Calu3 (cell line): Measurements from ENCODE around the gene OPN4. TPM values are rescaled to one million over a fixed set of nuclear protein-coding genes. Genes with fewer than 3 reads are reported as not detected.

Source experiments
- BruUV-seq: library from RNA; stranded (reverse); fragments of 400-500 nt; replicated peaks from 2 replicates; lab custom pipeline; 2021; lab: Mats Ljungman, UMichigan
- CTCF ChIA-PET: fragments of 300-600 bp; sonication (Branson Sonifier 250); formaldehyde crosslinking; loops from one replicate; lab custom pipeline; 2022; ENCODE audit warnings: antibody characterized with exemption; lab: Charles Lee
- DNase-seq: peaks from one replicate; pipeline ENCODE4 v3.0.0; 2022
- H3K27ac Mint-ChIP-seq: one replicate; pipeline ENCODE4 v1.8.0; 2022; ENCODE audit warnings: mixed read lengths; ENCODE audit not compliant: unreplicated experiment
- H3K27me3 Mint-ChIP-seq: one replicate; pipeline ENCODE4 v1.8.0; 2022; ENCODE audit warnings: mixed read lengths; ENCODE audit not compliant: unreplicated experiment
- H3K36me3 Mint-ChIP-seq: one replicate; pipeline ENCODE4 v1.8.0; 2022; ENCODE audit warnings: mild to moderate bottlenecking, moderate library complexity, mixed read lengths; ENCODE audit not compliant: insufficient read depth, unreplicated experiment
- H3K4me1 Mint-ChIP-seq: one replicate; pipeline ENCODE4 v1.8.0; 2022; ENCODE audit warnings: mild to moderate bottlenecking, low read depth, mixed read lengths; ENCODE audit not compliant: unreplicated experiment
- H3K4me3 Mint-ChIP-seq: one replicate; pipeline ENCODE4 v1.8.0; 2022; ENCODE audit warnings: mild to moderate bottlenecking, low read depth, moderate library complexity, mixed read lengths; ENCODE audit not compliant: unreplicated experiment
- H3K9me3 Mint-ChIP-seq: one replicate; pipeline ENCODE4 v1.8.0; 2022; ENCODE audit warnings: low read depth, mixed read lengths; ENCODE audit not compliant: unreplicated experiment
- intact Hi-C: fragments of 100-400 bp; cut with micrococcal nuclease; formaldehyde crosslinking; loops from one replicate; pipeline ENCODE4 v1.10.0; 2022; ENCODE audit not compliant: unreplicated experiment
- total RNA-seq: library from RNA; stranded (reverse); gene quantifications from 2 replicates; pipeline ENCODE4 v1.2.3, GENCODE V29; 2022
- TF ChIP-seq, protein P1 (sequence below): fragments of 200-600 bp; IDR thresholded peaks from one replicate; pipeline ENCODE4 v1.8.0; 2022; ENCODE audit warnings: antibody characterized with exemption; ENCODE audit not compliant: unreplicated experiment

OPN4 gene
- total RNA-seq, 1 experiment from 2014 or later = not detected

DNA sequence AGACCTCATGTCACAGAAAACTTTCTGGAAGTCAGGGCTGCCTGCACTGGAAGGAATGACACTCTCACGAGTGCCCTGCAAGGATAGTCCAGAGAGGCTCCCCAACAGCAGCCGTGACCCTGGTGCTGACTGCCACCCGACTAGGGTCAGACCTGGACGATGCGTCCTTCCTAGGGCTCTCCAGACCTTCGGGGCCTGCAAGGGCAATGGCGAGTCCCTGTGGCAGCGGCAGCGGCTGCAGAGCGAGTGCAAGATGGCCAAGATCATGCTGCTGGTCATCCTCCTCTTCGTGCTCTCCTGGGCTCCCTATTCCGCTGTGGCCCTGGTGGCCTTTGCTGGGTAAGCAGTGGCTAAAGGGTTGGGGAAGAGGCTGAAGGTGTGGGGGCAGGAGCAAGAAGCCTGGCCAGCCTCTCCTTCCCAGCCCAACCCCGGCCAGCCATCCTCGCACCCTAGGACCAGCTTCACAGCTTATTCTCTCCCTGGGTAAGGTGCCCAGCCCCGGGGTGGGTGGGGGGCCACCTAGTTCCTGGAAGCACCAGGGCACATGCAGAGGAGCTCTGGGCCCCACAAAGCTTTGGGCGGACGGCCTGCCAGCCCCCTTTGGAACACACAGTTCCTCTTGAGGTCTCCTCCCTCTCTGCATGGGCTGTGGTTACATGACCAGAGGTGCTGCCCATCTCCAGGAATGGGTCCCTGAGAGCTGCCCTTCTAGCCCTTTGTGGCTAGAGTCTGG, 5.5 kb downstream of the OPN4 start:
- intact Hi-C loops = no loop called here
- BruUV-seq = no TSS peak
- CTCF ChIA-PET = no interaction called here

DNA sequence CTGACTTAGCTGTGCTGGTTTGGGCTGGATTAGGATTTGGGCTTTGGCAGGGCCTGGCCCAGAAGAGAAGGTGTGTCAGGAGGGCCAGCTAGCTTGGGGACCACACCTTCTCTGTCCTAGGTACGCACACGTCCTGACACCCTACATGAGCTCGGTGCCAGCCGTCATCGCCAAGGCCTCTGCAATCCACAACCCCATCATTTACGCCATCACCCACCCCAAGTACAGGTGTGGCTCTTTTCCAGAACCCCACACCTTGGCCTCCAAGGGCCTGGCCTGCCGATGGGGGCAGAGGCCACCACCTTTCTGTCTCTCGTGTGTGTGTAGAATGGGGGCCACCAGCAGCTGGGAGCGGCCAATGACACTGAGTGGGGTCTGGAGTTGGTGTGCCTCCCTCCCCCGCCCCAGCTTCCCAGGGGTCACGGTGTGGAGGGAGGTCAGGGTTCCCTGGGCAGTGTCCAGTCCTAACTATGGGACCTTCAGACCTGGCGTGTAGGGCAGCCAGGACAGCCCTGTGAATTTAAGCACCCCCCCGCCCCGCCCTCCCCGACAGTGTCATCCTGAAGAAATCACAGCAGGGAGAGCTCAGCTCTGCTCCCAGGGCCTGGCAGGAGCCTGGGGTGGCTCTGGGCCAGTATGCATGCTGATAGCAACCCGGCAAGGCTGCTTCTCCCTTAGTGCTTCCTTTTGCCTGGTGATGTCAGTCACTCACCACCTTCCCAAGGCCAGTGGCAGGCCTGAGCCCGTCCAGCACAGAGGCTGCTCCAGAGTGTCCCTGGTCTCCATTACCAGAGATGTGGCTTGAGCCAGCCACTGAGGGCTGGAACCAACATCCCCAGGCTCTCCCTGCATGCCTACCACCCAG, 7.0 kb downstream of the OPN4 start:
- Mint-ChIP-seq H3K9me3 (no peaks in the 10 kb centered on the region), H3K27ac (no peak overlapping the region), H3K36me3 (no peaks in the 10 kb centered on the region), H3K27me3 (peaks cover 54% of the 10 kb centered on the region), H3K4me3 (no peak overlapping the region), H3K4me1 (no peaks in the 10 kb centered on the region)
- DNase-seq = no peak
- intact Hi-C loops = no loop called here
- no TSS peak for BruUV-seq
- TF ChIP-seq, protein P1, sequence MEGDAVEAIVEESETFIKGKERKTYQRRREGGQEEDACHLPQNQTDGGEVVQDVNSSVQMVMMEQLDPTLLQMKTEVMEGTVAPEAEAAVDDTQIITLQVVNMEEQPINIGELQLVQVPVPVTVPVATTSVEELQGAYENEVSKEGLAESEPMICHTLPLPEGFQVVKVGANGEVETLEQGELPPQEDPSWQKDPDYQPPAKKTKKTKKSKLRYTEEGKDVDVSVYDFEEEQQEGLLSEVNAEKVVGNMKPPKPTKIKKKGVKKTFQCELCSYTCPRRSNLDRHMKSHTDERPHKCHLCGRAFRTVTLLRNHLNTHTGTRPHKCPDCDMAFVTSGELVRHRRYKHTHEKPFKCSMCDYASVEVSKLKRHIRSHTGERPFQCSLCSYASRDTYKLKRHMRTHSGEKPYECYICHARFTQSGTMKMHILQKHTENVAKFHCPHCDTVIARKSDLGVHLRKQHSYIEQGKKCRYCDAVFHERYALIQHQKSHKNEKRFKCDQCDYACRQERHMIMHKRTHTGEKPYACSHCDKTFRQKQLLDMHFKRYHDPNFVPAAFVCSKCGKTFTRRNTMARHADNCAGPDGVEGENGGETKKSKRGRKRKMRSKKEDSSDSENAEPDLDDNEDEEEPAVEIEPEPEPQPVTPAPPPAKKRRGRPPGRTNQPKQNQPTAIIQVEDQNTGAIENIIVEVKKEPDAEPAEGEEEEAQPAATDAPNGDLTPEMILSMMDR = no peak
- CTCF ChIA-PET = no interaction called here

More for the DNA sequence above, 5.5 kb downstream of the OPN4 start:
- H3K36me3 Mint-ChIP-seq = no peaks in the 10 kb centered on the region
- H3K4me3 Mint-ChIP-seq = no peak overlapping the region
- H3K4me1 Mint-ChIP-seq = no peaks in the 10 kb centered on the region
- H3K27me3 Mint-ChIP-seq = peaks cover 54% of the 10 kb centered on the region
- TF ChIP-seq, protein P1 = no peak
- no peak for DNase-seq
- H3K27ac Mint-ChIP-seq = no peak overlapping the region
- no peaks in the 10 kb centered on the region for H3K9me3 Mint-ChIP-seq

DNA sequence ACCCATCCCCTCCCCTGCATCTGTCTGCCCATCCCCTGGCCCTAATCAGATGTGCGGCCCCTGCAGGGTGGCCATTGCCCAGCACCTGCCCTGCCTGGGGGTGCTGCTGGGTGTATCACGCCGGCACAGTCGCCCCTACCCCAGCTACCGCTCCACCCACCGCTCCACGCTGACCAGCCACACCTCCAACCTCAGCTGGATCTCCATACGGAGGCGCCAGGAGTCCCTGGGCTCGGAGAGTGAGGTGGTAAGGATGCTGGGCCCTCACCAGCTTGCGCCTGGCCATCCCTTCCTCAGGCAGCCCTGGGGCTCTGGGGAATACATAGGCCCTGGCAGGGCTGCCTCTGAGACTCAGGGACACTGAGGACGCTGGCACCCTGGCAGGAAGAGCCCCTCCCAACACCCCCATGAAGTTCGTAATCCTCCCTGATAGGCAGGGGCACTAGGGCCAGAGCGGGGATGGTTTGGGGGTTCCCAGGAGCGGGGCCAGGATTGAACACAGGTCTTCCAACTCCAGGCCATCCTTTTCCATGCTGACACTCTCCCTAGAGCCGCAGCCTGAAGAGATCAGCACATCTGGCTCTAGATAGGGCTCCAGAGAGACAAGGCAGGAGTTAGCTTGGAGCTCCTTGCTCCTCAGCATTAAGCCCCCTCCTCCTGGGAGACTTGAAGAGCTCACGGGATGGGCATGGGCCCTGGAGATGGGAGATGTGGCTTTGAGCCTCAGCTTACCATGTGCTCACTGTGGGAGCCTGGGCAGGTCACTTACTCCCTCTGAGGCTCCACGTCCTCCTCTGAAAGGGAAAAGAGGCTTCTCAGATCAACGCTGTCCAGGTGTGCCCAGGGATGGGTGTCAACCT, 8.1 kb downstream of the OPN4 start:
- H3K27ac Mint-ChIP-seq = no peak overlapping the region
- TF ChIP-seq, protein P1 = no peak
- H3K4me1 Mint-ChIP-seq = no peaks in the 10 kb centered on the region
- no peaks in the 10 kb centered on the region for H3K36me3 Mint-ChIP-seq
- no TSS peak for BruUV-seq
- DNase-seq = no peak
- peaks cover 44% of the 10 kb centered on the region for H3K27me3 Mint-ChIP-seq
- intact Hi-C loops = no loop called here
- CTCF ChIA-PET = no interaction called here
- H3K4me3 Mint-ChIP-seq = no peak overlapping the region
- H3K9me3 Mint-ChIP-seq = no peaks in the 10 kb centered on the region

DNA sequence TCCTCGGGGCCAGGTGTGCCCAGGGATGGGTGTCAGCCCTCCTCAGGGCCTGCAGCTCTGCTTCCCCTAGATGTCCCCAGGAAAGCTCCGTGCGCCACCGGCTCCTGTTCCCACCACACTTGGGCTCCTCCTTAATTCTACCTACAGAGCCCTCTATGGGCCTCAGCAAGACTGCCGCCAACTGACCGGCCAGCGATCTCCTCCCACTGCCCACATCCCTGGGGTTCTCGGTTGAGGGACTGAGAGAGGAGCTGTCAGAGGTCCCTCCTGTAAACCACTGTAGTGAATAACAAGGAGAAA, 8.6 kb downstream of the OPN4 start:
- no TSS peak for BruUV-seq

More for the DNA sequence above, 8.6 kb downstream of the OPN4 start:
- TF ChIP-seq, protein P1 = no peak
- no peaks in the 10 kb centered on the region for H3K36me3 Mint-ChIP-seq
- no peak overlapping the region for H3K4me3 Mint-ChIP-seq
- no peak overlapping the region for H3K27ac Mint-ChIP-seq
- peaks cover 38% of the 10 kb centered on the region for H3K27me3 Mint-ChIP-seq
- CTCF ChIA-PET = no interaction called here
- DNase-seq = no peak
- H3K4me1 Mint-ChIP-seq = peaks cover 4% of the 10 kb centered on the region
- intact Hi-C loops = no loop called here
- no peaks in the 10 kb centered on the region for H3K9me3 Mint-ChIP-seq
